Cardiac septum (tissue), 1 donor: Measurements from ENCODE around the gene NSD1. TPM values are rescaled to one million over a fixed set of nuclear protein-coding genes. Genes with fewer than 3 reads are reported as not detected.
A peak's percentile ranks its signal among the peaks of the same experiment; 100 is the strongest.
"Not testable (repeated sequence)": the region's sequence is repeated elsewhere in the genome, so short reads cannot be mapped to it uniquely, and the experiment has no call there.

Source experiments
- DNase-seq: peaks from one replicate; pipeline ENCODE4 v3.0.0-alpha.2; 2020; ENCODE audit warnings: low spot score
- intact Hi-C: fragments of 100-400 bp; cut with DNase I; formaldehyde crosslinking; loops from one replicate; pipeline ENCODE4 v1.14.0; 2022
- total RNA-seq: library from RNA; stranded (reverse); fragmentation: NEBNext Ultra II Directional; extraction: Animal tissue kit (Norgen Biotek cat#: 25700); gene quantifications from one replicate; pipeline ENCODE4 v1.2.1, GENCODE V29; 2021
- donor health status: DM: no; HTN: no; CAD: no.

NSD1 gene
- total RNA-seq, 1 donor from 2014 or later = 53.9 TPM

GRCh38 chr5:177332031-177332895 lies 198.7 kb downstream of the NSD1 start:
- DNase-seq = no peak
- intact Hi-C loops = no loop called here

GRCh38 chr5:177332896-177333260 lies 199.3 kb downstream of the NSD1 start:
- DNase-seq = no peak
- intact Hi-C loops = no loop called here

- DNase-seq = peak; percentile 60
- intact Hi-C loops = no loop called here
Observed at GRCh38 chr5:177333420-177334154, 200.0 kb downstream of the NSD1 start.

- intact Hi-C loops = no loop called here
- peak; percentile 75 for DNase-seq
Observed at GRCh38 chr5:177334155-177334551, 200.6 kb downstream of the NSD1 start.

GRCh38 chr5:177334781-177335700 lies 201.5 kb downstream of the NSD1 start:
- intact Hi-C loops = no loop called here
- peak; percentile 76 for DNase-seq

- peak; percentile 71 for DNase-seq
- intact Hi-C loops = no loop called here
Observed at GRCh38 chr5:177335701-177336065, 202.1 kb downstream of the NSD1 start.

GRCh38 chr5:177336112-177336511 lies 202.5 kb downstream of the NSD1 start:
- DNase-seq = peak; percentile 69
- intact Hi-C loops = no loop called here

GRCh38 chr5:177336603-177337494 lies 203.3 kb downstream of the NSD1 start:
- intact Hi-C loops = no loop called here
- peak; percentile 69 for DNase-seq

GRCh38 chr5:177338251-177339106 lies 204.9 kb downstream of the NSD1 start:
- intact Hi-C loops = no loop called here
- DNase-seq = peak; percentile 67

- intact Hi-C loops = no loop called here
- peak; percentile 79 for DNase-seq
Observed at GRCh38 chr5:177339107-177339638, 205.6 kb downstream of the NSD1 start.

- DNase-seq, intact Hi-C loops: not testable (repeated sequence)
Observed at GRCh38 chr5:177343000-177343399, 209.4 kb downstream of the NSD1 start.

GRCh38 chr5:177343777-177344176 lies 210.2 kb downstream of the NSD1 start:
- DNase-seq = no peak
- intact Hi-C loops = no loop called here

GRCh38 chr5:177344891-177345290 lies 211.3 kb downstream of the NSD1 start:
- intact Hi-C loops = no loop called here
- no peak for DNase-seq

GRCh38 chr5:177346820-177347219 lies 213.2 kb downstream of the NSD1 start:
- DNase-seq = no peak
- intact Hi-C loops = no loop called here

GRCh38 chr5:177347699-177348098 lies 214.1 kb downstream of the NSD1 start:
- no peak for DNase-seq
- intact Hi-C loops = no loop called here

GRCh38 chr5:177349362-177349647 lies 215.7 kb downstream of the NSD1 start:
- DNase-seq = no peak
- intact Hi-C loops = no loop called here

GRCh38 chr5:177349762-177350161 lies 216.2 kb downstream of the NSD1 start:
- peak; percentile 41 for DNase-seq
- intact Hi-C loops = no loop called here
